ENCODE results near the gene CERCAM. TPM values are rescaled to one million over a fixed set of nuclear protein-coding genes. Genes with fewer than 3 reads are reported as not detected.

The CERCAM gene
- total RNA-seq, 3 donors from 2014 or later = 19.8 to 47.5 (median 30.5) TPM

- Histone ChIP-seq H3K9me3 (no peaks in the 10 kb centered on the region), H3K27ac (no peak overlapping the region), H3K4me3 (no peak overlapping the region), H3K4me1 (no peaks in the 10 kb centered on the region), H3K27me3 (no peaks in the 10 kb centered on the region), H3K36me3 (no peaks in the 10 kb centered on the region)
- no peak for DNase-seq (ENCODE audit: low spot score in 2 of 2)
- intact Hi-C loops (cut with DNase I; ENCODE audit: low total_unique reads) = no loop called here
- no peak for TF ChIP-seq POLR2A (IDR thresholded peaks at IDR 0.05)
These were observed 35.7 kb upstream of the CERCAM start for GRCh38 chr9:128384801-128385495.

GRCh38 chr9:128385496-128386460 is 34.9 kb upstream of the CERCAM start:
- H3K9me3 ChIP-seq = no peaks in the 10 kb centered on the region
- no peaks in the 10 kb centered on the region for H3K4me1 ChIP-seq
- no peak overlapping the region for H3K4me3 ChIP-seq
- DNase-seq (ENCODE audit: low spot score in 2 of 2) = no peak
- intact Hi-C loops (cut with DNase I; ENCODE audit: low total_unique reads) = no loop called here
- no peaks in the 10 kb centered on the region for H3K27me3 ChIP-seq
- H3K27ac ChIP-seq = no peak overlapping the region
- H3K36me3 ChIP-seq = no peaks in the 10 kb centered on the region
- TF ChIP-seq CTCF (IDR thresholded peaks at IDR 0.05) = no peak
- no peak for TF ChIP-seq POLR2A (IDR thresholded peaks at IDR 0.05)
- TF ChIP-seq POLR2AphosphoS5 (IDR thresholded peaks at IDR 0.05) = no peak

- DNase-seq (ENCODE audit: low spot score in 2 of 2) = no peak
- Histone ChIP-seq H3K9me3 (no peaks in the 10 kb centered on the region), H3K36me3 (peaks cover 6% of the 10 kb centered on the region), H3K27me3 (no peaks in the 10 kb centered on the region), H3K4me3 (no peak overlapping the region), H3K4me1 (no peaks in the 10 kb centered on the region), H3K27ac (no peak overlapping the region)
- intact Hi-C loops (cut with DNase I; ENCODE audit: low total_unique reads) = no loop called here
- TF ChIP-seq CTCF (IDR thresholded peaks at IDR 0.05) = no peak
- no peak for TF ChIP-seq POLR2A (IDR thresholded peaks at IDR 0.05)
- TF ChIP-seq POLR2AphosphoS5 (IDR thresholded peaks at IDR 0.05) = no peak
These were observed 32.5 kb upstream of the CERCAM start for GRCh38 chr9:128388150-128388549.

- Histone ChIP-seq H3K4me1 (no peaks in the 10 kb centered on the region), H3K27me3 (no peaks in the 10 kb centered on the region), H3K36me3 (peaks cover 6% of the 10 kb centered on the region), H3K9me3 (no peaks in the 10 kb centered on the region), H3K4me3 (no peak overlapping the region), H3K27ac (no peak overlapping the region)
- TF ChIP-seq CTCF (IDR thresholded peaks at IDR 0.05) = no peak
- TF ChIP-seq POLR2A (IDR thresholded peaks at IDR 0.05) = no peak
- no peak for TF ChIP-seq POLR2AphosphoS5 (IDR thresholded peaks at IDR 0.05)
- intact Hi-C loops (cut with DNase I; ENCODE audit: low total_unique reads) = no loop called here
- no peak for DNase-seq (ENCODE audit: low spot score in 2 of 2)
These were observed 31.1 kb upstream of the CERCAM start for GRCh38 chr9:128389395-128390149.

GRCh38 chr9:128390150-128390812 is 30.4 kb upstream of the CERCAM start:
- Histone ChIP-seq H3K27me3 (no peaks in the 10 kb centered on the region), H3K4me1 (no peaks in the 10 kb centered on the region), H3K4me3 (no peak overlapping the region), H3K27ac (no peak overlapping the region), H3K36me3 (peaks cover 6% of the 10 kb centered on the region), H3K9me3 (no peaks in the 10 kb centered on the region)
- no peak for TF ChIP-seq POLR2AphosphoS5 (IDR thresholded peaks at IDR 0.05)
- TF ChIP-seq CTCF (IDR thresholded peaks at IDR 0.05) = no peak
- no peak for TF ChIP-seq POLR2A (IDR thresholded peaks at IDR 0.05)
- DNase-seq (ENCODE audit: low spot score in 2 of 2) = no peak
- intact Hi-C loops (cut with DNase I; ENCODE audit: low total_unique reads) = no loop called here

Measured in breast epithelium (tissue), 4 donors.